SK-N-MC (cell line): Measurements from ENCODE around the gene SLC13A4.

Source experiments
- DNase-seq: peaks from one replicate; pipeline ENCODE4 v3.0.0-alpha.2; 2011; ENCODE audit warnings: low read depth, low spot score
- H3K27ac ChIP-seq: fragments of 200-600 bp; sonication (generic); 2 replicates; pipeline ENCODE4 v1.5.1; 2016; ENCODE audit warnings: mixed run types
- H3K36me3 ChIP-seq: fragments of 200-600 bp; sonication (generic); 2 replicates; pipeline ENCODE4 v1.6.1; 2017; ENCODE audit warnings: antibody characterized with exemption, low read length, mixed read lengths; ENCODE audit not compliant: insufficient read depth
- H3K4me3 ChIP-seq: fragments of 200-600 bp; sonication (generic); 2 replicates; pipeline ENCODE4 v1.5.1; 2016
- H3K9ac ChIP-seq: fragments of 200-600 bp; sonication (generic); 2 replicates; pipeline ENCODE4 v1.8.0; 2017; ENCODE audit warnings: mixed run types, mixed read lengths; ENCODE audit not compliant: insufficient read length
- H3K9me3 ChIP-seq: fragments of 200-600 bp; sonication (generic); 2 replicates; pipeline ENCODE4 v1.6.1; 2017; ENCODE audit warnings: low read depth, mild to moderate bottlenecking, antibody characterized with exemption, low read length, moderate library complexity, mixed read lengths
- EZH2 ChIP-seq: fragments of 200-600 bp; sonication (generic); IDR thresholded peaks from one replicate; pipeline ENCODE4 v1.6.1; 2017; ENCODE audit warnings: antibody characterized with exemption
- FOXP2 ChIP-seq: optimal IDR thresholded peaks from 2 replicates; pipeline ENCODE3; 2011; ENCODE audit warnings: mild to moderate bottlenecking, moderate library complexity; ENCODE audit not compliant: insufficient read depth; ENCODE audit errors: extremely low read length, control extremely low read depth
- POLR2AphosphoS5 ChIP-seq: IDR thresholded peaks from 2 replicates; pipeline ENCODE4 v1.6.1; 2012; ENCODE audit warnings: mild to moderate bottlenecking, low read depth, low read length, borderline replicate concordance

Gene SLC13A4

GRCh38 chr7:135684136-135684535 is 43.9 kb downstream of the SLC13A4 start:
- Histone ChIP-seq H3K9ac (no peak overlapping the region), H3K9me3 (no peaks in the 10 kb centered on the region), H3K36me3 (peaks cover 9% of the 10 kb centered on the region), H3K4me3 (no peak overlapping the region), H3K27ac (no peak overlapping the region)
- TF ChIP-seq EZH2 (no peak), POLR2AphosphoS5 (no peak), FOXP2 (no peak)
- DNase-seq = no peak

GRCh38 chr7:135683609-135684008 is 44.4 kb downstream of the SLC13A4 start:
- no peak for DNase-seq
- Histone ChIP-seq H3K4me3 (no peak overlapping the region), H3K9ac (no peak overlapping the region), H3K36me3 (peaks cover 14% of the 10 kb centered on the region), H3K9me3 (no peaks in the 10 kb centered on the region), H3K27ac (no peak overlapping the region)
- TF ChIP-seq POLR2AphosphoS5 (no peak), EZH2 (no peak), FOXP2 (no peak)

DNA sequence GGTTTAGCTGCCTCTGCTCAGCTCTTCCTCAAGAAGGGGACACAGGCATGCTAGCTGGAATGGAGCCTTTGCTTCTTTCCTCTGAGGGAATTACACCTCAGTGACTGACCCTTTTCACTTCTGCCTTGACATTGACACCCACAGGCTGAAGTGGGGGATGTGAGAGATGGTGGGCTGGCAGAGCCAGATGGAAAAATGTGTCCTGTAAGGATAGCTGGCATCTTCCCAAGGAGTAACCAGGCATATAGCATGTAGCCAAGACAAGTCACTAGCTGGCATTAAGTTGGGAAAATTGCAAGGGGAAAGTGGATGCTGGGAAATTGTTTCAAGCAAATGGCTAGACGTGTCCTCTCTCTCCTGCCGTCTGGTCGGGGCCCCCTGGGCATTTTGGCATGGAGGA is 45.8 kb downstream of the SLC13A4 start:
- H3K9me3 ChIP-seq = no peaks in the 10 kb centered on the region
- no peak for TF ChIP-seq POLR2AphosphoS5
- TF ChIP-seq FOXP2 = no peak
- TF ChIP-seq EZH2 = no peak
- H3K4me3 ChIP-seq = no peak overlapping the region
- H3K27ac ChIP-seq = no peak overlapping the region
- no peak for DNase-seq
- H3K36me3 ChIP-seq = peaks cover 22% of the 10 kb centered on the region
- no peak overlapping the region for H3K9ac ChIP-seq

DNA sequence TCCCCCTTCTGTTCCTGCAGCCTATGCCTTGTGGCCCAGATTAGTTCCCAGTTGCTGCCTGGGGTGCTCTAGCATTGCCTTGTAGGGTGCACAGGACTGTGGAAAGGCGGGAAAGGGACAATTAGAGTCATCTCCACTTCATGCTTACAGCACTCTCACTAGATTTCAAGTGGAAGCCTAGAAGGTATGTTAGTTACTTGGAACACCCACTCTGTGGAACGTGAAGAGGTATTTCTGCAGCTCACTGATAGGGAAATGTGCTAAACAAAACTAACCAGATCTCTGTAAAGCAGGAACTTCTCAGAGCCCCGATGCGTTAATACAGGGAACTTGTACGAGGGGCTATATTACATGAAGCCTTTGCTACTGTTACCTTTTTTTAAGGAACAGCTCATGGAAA is 46.2 kb downstream of the SLC13A4 start:
- no peak overlapping the region for H3K9ac ChIP-seq
- no peak for DNase-seq
- H3K27ac ChIP-seq = no peak overlapping the region
- no peak overlapping the region for H3K4me3 ChIP-seq
- TF ChIP-seq EZH2 (no peak), POLR2AphosphoS5 (no peak), FOXP2 (no peak)
- no peaks in the 10 kb centered on the region for H3K9me3 ChIP-seq
- H3K36me3 ChIP-seq = peaks cover 26% of the 10 kb centered on the region

DNA sequence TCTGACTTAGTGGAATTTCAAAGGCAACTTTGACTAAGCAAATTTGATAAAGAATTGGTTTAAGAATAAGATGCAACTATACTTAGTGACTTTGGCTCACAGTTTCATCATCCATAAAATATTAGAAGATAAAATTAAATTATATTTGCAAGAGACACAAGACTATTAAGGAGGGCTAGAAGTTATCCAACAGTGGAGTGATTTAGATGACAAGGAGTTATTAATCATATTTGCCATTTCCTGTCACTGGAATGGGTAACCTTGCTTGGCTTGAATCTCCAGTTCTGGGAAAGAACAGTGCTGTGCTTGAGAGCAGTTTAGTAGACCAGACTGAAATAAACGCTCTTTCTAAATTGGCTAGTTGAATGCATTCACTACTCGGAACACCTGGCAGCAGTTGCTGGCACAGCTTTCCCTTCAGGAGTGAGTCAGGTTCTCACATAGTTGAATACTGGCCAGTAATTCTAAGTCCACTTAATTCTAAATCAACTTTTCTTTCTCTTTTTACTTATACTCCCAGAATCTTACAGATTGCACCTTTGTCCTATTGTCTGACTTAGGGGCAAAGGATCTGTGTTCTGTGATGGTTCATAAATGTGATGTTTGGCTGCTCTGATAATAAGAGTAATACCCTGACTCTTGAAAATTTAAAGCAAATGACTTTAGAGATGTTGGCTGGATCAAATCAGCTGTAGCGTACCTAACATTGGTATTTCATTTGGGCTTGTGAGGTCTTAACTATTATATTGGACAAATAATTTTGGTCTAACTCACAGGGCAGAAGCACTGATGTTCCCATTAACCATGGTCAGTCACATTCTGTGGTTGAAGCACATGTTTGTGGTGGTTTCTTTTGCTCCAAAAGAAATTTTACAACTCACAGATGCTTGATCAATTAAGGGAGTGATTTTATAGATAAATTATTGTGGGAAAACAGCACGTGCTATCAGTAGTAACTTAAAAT is 49.1 kb downstream of the SLC13A4 start:
- no peak overlapping the region for H3K9ac ChIP-seq
- H3K36me3 ChIP-seq = peaks cover 54% of the 10 kb centered on the region
- TF ChIP-seq FOXP2 = no peak
- no peak for TF ChIP-seq POLR2AphosphoS5
- TF ChIP-seq EZH2 = no peak
- H3K9me3 ChIP-seq = no peaks in the 10 kb centered on the region
- H3K27ac ChIP-seq = no peak overlapping the region
- no peak for DNase-seq
- no peak overlapping the region for H3K4me3 ChIP-seq

DNA sequence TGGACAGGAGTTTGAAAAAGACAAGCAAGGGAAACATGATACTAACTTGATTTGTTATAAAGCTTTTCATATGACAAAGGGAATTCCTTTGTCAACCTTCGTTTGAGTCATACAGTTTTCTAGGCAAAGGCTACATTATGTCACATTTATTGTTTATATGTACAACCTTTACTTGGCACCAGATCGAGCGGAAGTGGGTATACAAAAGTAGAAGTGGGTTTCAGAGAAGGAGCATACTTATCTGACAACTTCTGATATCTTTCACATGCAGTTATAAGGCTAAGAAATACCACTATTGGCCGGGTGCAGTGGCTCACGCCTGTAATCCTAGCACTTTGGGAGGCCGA is 54.7 kb downstream of the SLC13A4 start:
- Histone ChIP-seq H3K27ac (peak overlapping the region; percentile 83), H3K9ac (peak overlapping the region; percentile 32)
- DNase-seq = no peak

GRCh38 chr7:135672560-135673359 is 55.2 kb downstream of the SLC13A4 start:
- Histone ChIP-seq H3K9ac (peak overlapping the region; percentile 60), H3K27ac (peak overlapping the region; percentile 83), H3K4me3 (peak overlapping the region; percentile 20; the same call in 1 of the 2 replicates), H3K36me3 (peaks cover 57% of the 10 kb centered on the region), H3K9me3 (no peaks in the 10 kb centered on the region)
- DNase-seq = peak; percentile 75
- TF ChIP-seq EZH2 = no peak
- no peak for TF ChIP-seq POLR2AphosphoS5
- no peak for TF ChIP-seq FOXP2

More for the DNA sequence above, 54.7 kb downstream of the SLC13A4 start:
- Histone ChIP-seq H3K36me3 (peaks cover 58% of the 10 kb centered on the region), H3K9me3 (no peaks in the 10 kb centered on the region), H3K4me3 (peak overlapping the region; percentile 20; the same call in 1 of the 2 replicates)
- TF ChIP-seq EZH2 = no peak
- no peak for TF ChIP-seq POLR2AphosphoS5
- no peak for TF ChIP-seq FOXP2

GRCh38 chr7:135670179-135670578 is 57.8 kb downstream of the SLC13A4 start:
- Histone ChIP-seq H3K9me3 (no peaks in the 10 kb centered on the region), H3K27ac (peak overlapping the region; percentile 81), H3K9ac (peak overlapping the region; percentile 10), H3K36me3 (peaks cover 51% of the 10 kb centered on the region), H3K4me3 (no peak overlapping the region)
- TF ChIP-seq FOXP2 (no peak), EZH2 (no peak), POLR2AphosphoS5 (no peak)
- no peak for DNase-seq
